ENCODE data around the gene UMODL1. TPM values are rescaled to one million over a fixed set of nuclear protein-coding genes. Genes with fewer than 3 reads are reported as not detected.

Gene UMODL1
- total and polyA plus RNA-seq, 10 of the 15 experiments (the other 5 are each of a cell fraction or from before 2014, with no cell fraction given), result 0.01 to 0.11 (median 0.03) TPM; not detected in 5

DNA sequence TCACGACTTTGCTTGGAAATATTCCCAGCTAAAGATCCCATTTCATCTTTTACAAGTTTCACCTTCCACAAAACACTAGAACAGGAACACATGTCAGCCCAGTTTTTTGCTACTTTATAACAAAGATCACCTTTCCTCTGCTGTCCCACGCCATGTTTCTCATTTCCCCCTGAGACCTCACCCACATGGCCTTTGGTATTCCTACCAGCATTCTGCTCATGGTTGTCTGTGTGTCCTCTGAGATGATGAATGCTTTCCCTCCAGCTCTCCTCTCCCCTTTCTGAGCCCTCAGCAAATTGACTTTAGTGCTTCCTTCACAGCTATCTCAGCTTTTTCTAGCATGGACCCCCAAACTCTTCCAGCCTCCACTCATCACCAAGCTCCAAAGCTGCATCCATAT is 115.5 kb downstream of the UMODL1 start (continued):
- TF ChIP-seq, protein P1, sequence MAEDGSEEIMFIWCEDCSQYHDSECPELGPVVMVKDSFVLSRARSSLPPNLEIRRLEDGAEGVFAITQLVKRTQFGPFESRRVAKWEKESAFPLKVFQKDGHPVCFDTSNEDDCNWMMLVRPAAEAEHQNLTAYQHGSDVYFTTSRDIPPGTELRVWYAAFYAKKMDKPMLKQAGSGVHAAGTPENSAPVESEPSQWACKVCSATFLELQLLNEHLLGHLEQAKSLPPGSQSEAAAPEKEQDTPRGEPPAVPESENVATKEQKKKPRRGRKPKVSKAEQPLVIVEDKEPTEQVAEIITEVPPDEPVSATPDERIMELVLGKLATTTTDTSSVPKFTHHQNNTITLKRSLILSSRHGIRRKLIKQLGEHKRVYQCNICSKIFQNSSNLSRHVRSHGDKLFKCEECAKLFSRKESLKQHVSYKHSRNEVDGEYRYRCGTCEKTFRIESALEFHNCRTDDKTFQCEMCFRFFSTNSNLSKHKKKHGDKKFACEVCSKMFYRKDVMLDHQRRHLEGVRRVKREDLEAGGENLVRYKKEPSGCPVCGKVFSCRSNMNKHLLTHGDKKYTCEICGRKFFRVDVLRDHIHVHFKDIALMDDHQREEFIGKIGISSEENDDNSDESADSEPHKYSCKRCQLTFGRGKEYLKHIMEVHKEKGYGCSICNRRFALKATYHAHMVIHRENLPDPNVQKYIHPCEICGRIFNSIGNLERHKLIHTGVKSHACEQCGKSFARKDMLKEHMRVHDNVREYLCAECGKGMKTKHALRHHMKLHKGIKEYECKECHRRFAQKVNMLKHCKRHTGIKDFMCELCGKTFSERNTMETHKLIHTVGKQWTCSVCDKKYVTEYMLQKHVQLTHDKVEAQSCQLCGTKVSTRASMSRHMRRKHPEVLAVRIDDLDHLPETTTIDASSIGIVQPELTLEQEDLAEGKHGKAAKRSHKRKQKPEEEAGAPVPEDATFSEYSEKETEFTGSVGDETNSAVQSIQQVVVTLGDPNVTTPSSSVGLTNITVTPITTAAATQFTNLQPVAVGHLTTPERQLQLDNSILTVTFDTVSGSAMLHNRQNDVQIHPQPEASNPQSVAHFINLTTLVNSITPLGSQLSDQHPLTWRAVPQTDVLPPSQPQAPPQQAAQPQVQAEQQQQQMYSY (CRISPR knock-in tag; IDR thresholded peaks at IDR 0.05), result no peak
- TF ChIP-seq SPI1 (IDR thresholded peaks at IDR 0.05; ENCODE audit: borderline replicate concordance, insufficient read depth, low read depth, low read length) (no peak), SREBF2 (IDR thresholded peaks at IDR 0.05; ENCODE audit: low read length) (no peak), MAX (IDR thresholded peaks at IDR 0.05; ENCODE audit: low read depth, low read length) (no peak), SUZ12 (IDR thresholded peaks at IDR 0.05; ENCODE audit: unreplicated experiment) (no peak)
- TF ChIP-seq, protein P2, sequence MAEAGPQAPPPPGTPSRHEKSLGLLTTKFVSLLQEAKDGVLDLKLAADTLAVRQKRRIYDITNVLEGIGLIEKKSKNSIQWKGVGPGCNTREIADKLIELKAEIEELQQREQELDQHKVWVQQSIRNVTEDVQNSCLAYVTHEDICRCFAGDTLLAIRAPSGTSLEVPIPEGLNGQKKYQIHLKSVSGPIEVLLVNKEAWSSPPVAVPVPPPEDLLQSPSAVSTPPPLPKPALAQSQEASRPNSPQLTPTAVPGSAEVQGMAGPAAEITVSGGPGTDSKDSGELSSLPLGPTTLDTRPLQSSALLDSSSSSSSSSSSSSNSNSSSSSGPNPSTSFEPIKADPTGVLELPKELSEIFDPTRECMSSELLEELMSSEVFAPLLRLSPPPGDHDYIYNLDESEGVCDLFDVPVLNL (IDR thresholded peaks at IDR 0.05; ENCODE audit: low read depth, low read length), result no peak

All from GM12878 (cell line).